C4-2B (cell line): Measurements from ENCODE around the gene MAPK14.

Experiments
- ZFX ChIP-seq: fragments of 450-650 bp; IDR thresholded peaks from 2 replicates; pipeline ENCODE4 v1.6.1; 2017
- TF ChIP-seq, protein P1 (sequence below): fragments of 450-650 bp; conservative IDR thresholded peaks from 2 replicates; pipeline ENCODE4 v1.5.1; 2017; ENCODE audit warnings: mild to moderate bottlenecking

DNA sequence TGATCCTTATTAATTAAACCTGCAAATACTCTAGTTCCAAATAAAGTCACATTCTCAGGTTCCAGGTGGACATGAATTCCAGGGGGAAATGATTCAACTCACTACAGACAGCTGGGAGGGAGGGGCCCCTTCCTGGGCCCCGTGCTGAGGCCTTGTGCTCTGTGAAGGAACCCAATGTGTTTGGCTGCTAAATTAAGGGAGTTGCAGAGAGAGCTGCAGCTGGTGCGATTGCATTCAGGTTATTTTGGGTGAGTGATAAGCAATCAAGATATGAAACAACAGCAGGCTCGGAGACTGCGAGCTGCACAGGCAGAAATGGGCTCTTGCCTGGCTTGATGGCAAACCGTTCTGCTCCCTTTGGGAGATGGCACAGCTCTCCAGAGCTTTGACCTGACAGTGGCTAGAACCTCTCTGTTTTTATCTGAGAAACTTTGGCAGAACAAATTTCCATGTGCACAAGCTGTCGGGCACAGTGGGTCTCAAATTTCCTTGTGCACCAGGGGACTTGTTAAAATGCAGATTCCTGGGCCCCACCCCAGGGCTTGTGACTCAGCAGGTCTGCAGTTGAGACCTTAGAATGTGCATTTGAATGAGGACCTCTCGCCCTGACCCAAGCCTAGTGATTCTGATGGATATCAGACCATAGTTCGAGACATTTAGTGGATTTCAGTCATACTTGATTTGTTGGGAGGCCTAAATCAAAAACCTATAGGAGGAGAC is 112.5 kb downstream of the MAPK14 start:
- TF ChIP-seq, protein P1, sequence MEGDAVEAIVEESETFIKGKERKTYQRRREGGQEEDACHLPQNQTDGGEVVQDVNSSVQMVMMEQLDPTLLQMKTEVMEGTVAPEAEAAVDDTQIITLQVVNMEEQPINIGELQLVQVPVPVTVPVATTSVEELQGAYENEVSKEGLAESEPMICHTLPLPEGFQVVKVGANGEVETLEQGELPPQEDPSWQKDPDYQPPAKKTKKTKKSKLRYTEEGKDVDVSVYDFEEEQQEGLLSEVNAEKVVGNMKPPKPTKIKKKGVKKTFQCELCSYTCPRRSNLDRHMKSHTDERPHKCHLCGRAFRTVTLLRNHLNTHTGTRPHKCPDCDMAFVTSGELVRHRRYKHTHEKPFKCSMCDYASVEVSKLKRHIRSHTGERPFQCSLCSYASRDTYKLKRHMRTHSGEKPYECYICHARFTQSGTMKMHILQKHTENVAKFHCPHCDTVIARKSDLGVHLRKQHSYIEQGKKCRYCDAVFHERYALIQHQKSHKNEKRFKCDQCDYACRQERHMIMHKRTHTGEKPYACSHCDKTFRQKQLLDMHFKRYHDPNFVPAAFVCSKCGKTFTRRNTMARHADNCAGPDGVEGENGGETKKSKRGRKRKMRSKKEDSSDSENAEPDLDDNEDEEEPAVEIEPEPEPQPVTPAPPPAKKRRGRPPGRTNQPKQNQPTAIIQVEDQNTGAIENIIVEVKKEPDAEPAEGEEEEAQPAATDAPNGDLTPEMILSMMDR: no peak
- no peak for TF ChIP-seq ZFX
